IMR-90 (cell line): ENCODE data around the gene TGFB2.

Source experiments
- POLR2A ChIP-seq: IDR thresholded peaks from 2 replicates; pipeline ENCODE4 v1.6.1; 2012; ENCODE audit warnings: mild to moderate bottlenecking, low read depth, low read length
- TF ChIP-seq, protein P1 (sequence below): conservative IDR thresholded peaks from 2 replicates; pipeline ENCODE4 v1.5.1; 2012; ENCODE audit warnings: mild to moderate bottlenecking, low read depth, low read length, improper control_type of control experiment

DNA sequence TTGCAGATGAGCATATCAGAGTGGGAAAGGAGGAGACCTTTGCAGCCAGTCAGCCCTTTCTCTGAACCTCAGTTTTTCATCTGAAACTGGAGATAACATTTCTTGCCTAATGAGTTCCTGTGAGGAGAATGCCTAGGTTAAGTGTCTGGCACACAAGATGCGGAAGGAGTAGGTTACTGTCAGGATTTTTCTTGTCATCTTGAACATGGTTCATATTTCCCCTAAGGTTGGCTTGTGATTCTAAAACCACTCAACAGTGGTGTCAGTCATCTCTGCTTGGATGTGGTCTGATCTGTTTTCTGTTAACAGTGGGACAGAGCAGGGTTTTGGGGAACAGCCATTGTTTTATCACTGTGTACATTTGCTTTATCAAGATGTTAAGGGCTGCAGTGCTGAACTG is 70.6 kb downstream of the TGFB2 start:
- TF ChIP-seq, protein P1, sequence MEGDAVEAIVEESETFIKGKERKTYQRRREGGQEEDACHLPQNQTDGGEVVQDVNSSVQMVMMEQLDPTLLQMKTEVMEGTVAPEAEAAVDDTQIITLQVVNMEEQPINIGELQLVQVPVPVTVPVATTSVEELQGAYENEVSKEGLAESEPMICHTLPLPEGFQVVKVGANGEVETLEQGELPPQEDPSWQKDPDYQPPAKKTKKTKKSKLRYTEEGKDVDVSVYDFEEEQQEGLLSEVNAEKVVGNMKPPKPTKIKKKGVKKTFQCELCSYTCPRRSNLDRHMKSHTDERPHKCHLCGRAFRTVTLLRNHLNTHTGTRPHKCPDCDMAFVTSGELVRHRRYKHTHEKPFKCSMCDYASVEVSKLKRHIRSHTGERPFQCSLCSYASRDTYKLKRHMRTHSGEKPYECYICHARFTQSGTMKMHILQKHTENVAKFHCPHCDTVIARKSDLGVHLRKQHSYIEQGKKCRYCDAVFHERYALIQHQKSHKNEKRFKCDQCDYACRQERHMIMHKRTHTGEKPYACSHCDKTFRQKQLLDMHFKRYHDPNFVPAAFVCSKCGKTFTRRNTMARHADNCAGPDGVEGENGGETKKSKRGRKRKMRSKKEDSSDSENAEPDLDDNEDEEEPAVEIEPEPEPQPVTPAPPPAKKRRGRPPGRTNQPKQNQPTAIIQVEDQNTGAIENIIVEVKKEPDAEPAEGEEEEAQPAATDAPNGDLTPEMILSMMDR, result no peak
- TF ChIP-seq POLR2A, result no peak
